ENCODE measurements around the gene KCNJ9. TPM values are rescaled to one million over a fixed set of nuclear protein-coding genes. Genes with fewer than 3 reads are reported as not detected.
A peak's percentile ranks its signal among the peaks of the same experiment; 100 is the strongest.

The KCNJ9 gene
- total RNA-seq, 1 donor from 2014 or later: not detected

GRCh38 chr1:160093624-160094290 lies 12.4 kb downstream of the KCNJ9 start:
- no peak overlapping the region for H3K4me3 ChIP-seq (ENCODE audit: low read depth, low read length)
- TF ChIP-seq CTCF (conservative IDR thresholded peaks at IDR 0.05; ENCODE audit: low read depth, low read length): no peak

GRCh38 chr1:160094291-160094625 lies 12.9 kb downstream of the KCNJ9 start:
- TF ChIP-seq CTCF (conservative IDR thresholded peaks at IDR 0.05; ENCODE audit: low read depth, low read length): no peak

More at GRCh38 chr1:160093624-160094290, 12.4 kb downstream of the KCNJ9 start:
- DNase-seq (ENCODE audit: low read depth): no peak

GRCh38 chr1:160094806-160095205 lies 13.5 kb downstream of the KCNJ9 start:
- DNase-seq (ENCODE audit: low read depth): no peak
- H3K4me3 ChIP-seq (ENCODE audit: low read depth, low read length): no peak overlapping the region
- no peak for TF ChIP-seq CTCF (conservative IDR thresholded peaks at IDR 0.05; ENCODE audit: low read depth, low read length)

More at GRCh38 chr1:160094291-160094625, 12.9 kb downstream of the KCNJ9 start:
- H3K4me3 ChIP-seq (ENCODE audit: low read depth, low read length): no peak overlapping the region
- DNase-seq (ENCODE audit: low read depth): no peak

GRCh38 chr1:160095382-160096105 lies 14.2 kb downstream of the KCNJ9 start:
- TF ChIP-seq CTCF (conservative IDR thresholded peaks at IDR 0.05; ENCODE audit: low read depth, low read length): no peak
- no peak overlapping the region for H3K4me3 ChIP-seq (ENCODE audit: low read depth, low read length)
- DNase-seq (ENCODE audit: low read depth): no peak

- no peak overlapping the region for H3K4me3 ChIP-seq (ENCODE audit: low read depth, low read length)
- TF ChIP-seq CTCF (conservative IDR thresholded peaks at IDR 0.05; ENCODE audit: low read depth, low read length): no peak
- no peak for DNase-seq (ENCODE audit: low read depth)
These were observed 15.2 kb downstream of the KCNJ9 start for GRCh38 chr1:160096274-160097116.

GRCh38 chr1:160097151-160097910 lies 16.0 kb downstream of the KCNJ9 start:
- TF ChIP-seq CTCF (conservative IDR thresholded peaks at IDR 0.05; ENCODE audit: low read depth, low read length): no peak
- H3K4me3 ChIP-seq (ENCODE audit: low read depth, low read length): peak overlapping the region; percentile 88
- no peak for DNase-seq (ENCODE audit: low read depth)

All from epithelial cell of proximal tubule (primary cell).